ENCODE measurements around the gene HOXB4.

HOXB4 gene

DNA sequence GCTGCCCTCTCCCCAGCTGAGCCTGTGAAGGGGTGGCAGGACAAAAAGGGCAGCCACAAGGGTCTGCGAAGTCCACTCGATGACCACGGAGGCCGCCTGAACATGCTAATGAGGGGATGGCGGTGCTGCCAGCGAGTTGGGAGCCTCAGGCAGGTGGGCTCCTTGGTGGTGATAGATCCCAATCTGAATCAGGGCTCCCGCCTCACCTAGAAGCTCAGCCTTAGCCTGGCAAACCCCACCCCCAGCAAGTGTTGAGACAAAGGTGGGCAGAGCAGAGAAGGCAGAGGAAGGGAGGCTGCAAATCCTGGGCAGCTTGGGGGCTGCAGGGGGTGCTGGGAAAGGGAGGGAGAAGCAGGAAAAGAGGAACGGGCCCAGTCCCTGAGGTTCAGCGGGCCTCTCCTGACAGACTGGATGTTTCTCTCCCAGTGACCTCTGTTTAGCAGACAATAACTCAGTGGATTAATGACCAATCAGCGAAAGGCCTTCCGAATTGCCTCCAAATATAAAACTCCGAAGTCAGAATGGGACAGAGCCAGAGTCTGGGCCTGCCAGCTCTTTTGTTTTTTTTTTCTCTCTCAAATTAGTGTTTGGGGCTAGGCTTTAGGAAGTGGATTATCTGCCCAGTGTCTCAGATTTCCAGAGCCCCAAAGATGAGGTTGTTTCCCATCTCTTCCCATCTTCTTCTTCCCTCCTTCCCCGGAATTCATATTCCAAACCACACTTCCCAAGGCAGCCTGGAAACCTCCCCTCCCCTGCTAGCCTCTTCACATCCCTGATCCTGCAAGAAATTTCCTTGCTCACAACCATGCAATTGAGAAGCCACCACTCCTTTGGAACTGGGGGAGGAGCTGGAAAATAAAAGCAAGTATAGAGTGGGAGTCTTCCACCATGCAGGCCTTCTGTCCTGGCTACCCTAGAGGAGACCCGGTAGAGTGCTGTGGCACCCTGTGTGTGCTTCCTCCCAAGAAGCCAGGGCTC, 18.0 kb downstream of the HOXB4 start:
- Histone ChIP-seq H3K4me3 (ENCODE audit: low read depth, low read length) (no peak overlapping the region), H3K9me3 (no peaks in the 10 kb centered on the region), H3K36me3 (no peaks in the 10 kb centered on the region), H3K4me1 (no peaks in the 10 kb centered on the region), H3K27me3 (peaks cover 97% of the 10 kb centered on the region)
- TF ChIP-seq, protein P1, sequence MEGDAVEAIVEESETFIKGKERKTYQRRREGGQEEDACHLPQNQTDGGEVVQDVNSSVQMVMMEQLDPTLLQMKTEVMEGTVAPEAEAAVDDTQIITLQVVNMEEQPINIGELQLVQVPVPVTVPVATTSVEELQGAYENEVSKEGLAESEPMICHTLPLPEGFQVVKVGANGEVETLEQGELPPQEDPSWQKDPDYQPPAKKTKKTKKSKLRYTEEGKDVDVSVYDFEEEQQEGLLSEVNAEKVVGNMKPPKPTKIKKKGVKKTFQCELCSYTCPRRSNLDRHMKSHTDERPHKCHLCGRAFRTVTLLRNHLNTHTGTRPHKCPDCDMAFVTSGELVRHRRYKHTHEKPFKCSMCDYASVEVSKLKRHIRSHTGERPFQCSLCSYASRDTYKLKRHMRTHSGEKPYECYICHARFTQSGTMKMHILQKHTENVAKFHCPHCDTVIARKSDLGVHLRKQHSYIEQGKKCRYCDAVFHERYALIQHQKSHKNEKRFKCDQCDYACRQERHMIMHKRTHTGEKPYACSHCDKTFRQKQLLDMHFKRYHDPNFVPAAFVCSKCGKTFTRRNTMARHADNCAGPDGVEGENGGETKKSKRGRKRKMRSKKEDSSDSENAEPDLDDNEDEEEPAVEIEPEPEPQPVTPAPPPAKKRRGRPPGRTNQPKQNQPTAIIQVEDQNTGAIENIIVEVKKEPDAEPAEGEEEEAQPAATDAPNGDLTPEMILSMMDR (IDR thresholded peaks at IDR 0.05; ENCODE audit: low read depth, low read length): no peak
- no peak for DNase-seq

DNA sequence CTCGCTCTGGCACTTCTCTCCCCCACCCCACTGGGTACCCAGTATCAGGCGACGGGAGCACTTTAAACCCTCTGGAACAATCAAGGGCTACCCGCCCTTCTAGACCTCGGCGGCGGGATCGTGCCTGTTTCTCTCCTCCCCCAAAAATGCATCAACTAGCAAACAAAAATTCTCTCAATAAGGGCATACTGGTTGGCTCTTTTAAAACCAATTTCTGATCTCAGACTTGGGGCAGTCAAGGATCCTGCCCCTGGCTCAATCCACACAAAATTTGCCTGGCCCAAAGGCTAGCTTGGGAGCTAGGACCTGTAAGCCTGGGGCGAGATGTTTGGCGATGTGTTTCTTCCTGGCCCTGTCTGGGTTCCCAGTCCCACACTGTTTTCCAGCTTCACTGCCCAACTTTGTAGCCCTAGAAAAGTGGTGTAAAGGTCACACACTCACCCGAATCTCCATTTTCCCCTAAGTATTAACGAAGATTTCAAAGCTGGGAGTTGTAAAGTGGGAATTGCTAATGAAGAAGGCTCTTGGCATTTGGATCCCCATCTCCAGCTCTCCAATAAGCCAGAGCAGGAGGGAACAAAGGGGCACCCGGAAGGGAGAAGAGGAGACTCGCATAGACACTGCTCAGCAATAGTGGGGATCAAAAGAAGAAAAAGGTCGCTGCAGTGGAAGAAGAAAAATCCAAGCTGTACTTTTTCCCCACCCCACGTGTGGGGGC, 18.9 kb downstream of the HOXB4 start:
- Histone ChIP-seq H3K4me1 (no peaks in the 10 kb centered on the region), H3K36me3 (no peaks in the 10 kb centered on the region), H3K4me3 (ENCODE audit: low read depth, low read length) (no peak overlapping the region), H3K27me3 (peaks cover 97% of the 10 kb centered on the region), H3K9me3 (no peaks in the 10 kb centered on the region)
- DNase-seq: no peak
- TF ChIP-seq, protein P1 (IDR thresholded peaks at IDR 0.05; ENCODE audit: low read depth, low read length): no peak

DNA sequence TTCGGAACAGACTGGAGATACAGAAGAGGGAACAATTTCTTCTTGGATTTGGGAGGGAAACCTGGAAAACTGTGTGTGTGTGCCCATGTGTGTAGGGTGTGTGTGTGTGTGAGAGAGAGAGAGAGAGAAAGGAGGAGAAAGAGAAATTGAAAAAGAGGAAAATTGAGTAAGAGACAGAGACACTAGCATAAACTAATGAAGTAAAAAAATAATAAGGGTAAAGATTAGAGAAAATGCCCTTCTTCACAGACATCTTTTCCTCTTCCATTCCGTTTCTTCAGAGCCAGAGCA, 19.4 kb downstream of the HOXB4 start:
- H3K4me1 ChIP-seq: no peaks in the 10 kb centered on the region

DNA sequence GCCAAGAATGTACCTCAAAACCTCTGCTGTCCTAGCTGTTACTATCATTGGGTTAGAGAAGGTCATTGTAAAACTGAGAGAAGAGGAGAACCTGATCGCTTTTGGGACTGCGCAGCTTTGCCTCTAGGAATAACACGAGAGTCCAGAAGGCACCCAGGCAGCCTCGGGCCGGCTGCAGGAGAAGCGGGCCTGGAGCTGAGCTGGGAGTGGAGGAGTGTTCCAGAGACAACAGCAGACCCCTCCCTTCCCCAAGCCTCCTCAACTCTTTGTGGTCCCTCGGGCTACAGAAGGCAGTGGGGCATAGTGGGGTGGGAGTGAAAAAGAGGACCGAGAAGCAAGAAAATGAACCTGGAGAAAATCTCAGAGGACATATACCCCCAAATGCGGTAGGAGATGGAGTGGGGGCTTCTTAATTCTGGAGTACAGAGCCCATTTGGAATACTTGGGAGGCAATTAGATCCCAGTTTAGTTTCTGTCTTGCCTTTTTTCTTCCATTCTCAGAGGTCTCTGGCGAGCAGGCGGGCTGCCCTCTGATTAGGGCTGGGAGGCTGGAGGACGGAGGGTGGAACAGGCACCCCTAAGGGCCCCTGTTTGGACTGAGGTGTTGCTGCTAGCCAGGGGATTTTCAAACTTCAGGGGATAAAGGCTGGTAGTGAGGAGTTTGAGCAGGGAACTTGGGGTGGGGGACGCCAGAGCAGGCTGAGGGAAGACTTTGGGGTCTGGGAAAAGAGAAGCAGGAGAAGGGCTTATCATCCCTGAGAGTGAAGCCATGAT, 19.9 kb downstream of the HOXB4 start:
- peaks cover 98% of the 10 kb centered on the region for H3K27me3 ChIP-seq

More for the DNA sequence above, 19.4 kb downstream of the HOXB4 start:
- Histone ChIP-seq H3K27me3 (peaks cover 98% of the 10 kb centered on the region), H3K9me3 (no peaks in the 10 kb centered on the region), H3K36me3 (no peaks in the 10 kb centered on the region), H3K4me3 (ENCODE audit: low read depth, low read length) (no peak overlapping the region)
- TF ChIP-seq, protein P1 (IDR thresholded peaks at IDR 0.05; ENCODE audit: low read depth, low read length): no peak
- no peak for DNase-seq

DNA sequence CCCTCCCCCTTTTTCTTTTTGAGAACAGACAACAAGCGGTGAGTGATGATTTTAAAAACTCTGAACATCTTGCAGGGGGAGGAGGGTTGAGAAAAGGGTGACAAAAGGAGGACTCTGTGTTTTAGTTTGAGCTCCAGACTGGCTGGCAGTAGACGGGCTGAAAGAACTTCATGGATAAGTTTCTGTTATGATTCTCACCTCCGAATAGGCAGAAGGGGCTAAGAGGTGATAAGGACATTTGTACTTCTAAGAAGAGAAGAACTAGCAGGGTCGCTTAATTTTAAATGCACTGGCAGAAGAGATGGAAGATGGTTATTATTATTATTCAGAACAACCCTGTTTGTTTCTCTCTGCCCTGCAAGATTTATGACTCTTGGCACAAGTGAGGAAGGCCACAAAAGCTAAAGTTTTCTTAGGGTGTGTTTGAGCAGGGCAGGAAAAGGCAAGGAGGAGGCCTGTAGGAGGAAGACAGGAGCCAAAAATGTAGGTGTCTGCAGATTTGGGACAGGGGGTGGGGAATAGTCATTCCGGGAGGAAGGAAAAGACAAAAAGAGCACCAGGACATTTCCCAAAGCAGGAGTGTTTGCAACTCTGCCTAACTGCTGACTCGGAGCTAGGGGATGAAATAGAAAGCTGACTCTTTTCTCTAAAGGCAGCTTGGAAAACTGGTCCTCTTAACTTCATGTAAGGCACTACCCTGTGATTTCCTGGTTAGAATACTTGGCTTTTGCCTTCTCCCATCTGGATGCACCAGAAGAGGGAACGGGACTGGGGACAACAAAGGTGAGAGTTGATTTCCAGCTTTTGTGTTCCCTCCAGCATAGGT, 21.4 kb downstream of the HOXB4 start:
- Histone ChIP-seq H3K9me3 (no peaks in the 10 kb centered on the region), H3K36me3 (no peaks in the 10 kb centered on the region), H3K4me1 (no peaks in the 10 kb centered on the region), H3K27me3 (peaks cover 96% of the 10 kb centered on the region), H3K4me3 (ENCODE audit: low read depth, low read length) (no peak overlapping the region)
- DNase-seq: no peak
- TF ChIP-seq, protein P1 (IDR thresholded peaks at IDR 0.05; ENCODE audit: low read depth, low read length): no peak

More for the DNA sequence above, 19.9 kb downstream of the HOXB4 start:
- H3K4me1 ChIP-seq: no peaks in the 10 kb centered on the region
- TF ChIP-seq, protein P1 (IDR thresholded peaks at IDR 0.05; ENCODE audit: low read depth, low read length): no peak
- DNase-seq: no peak
- no peaks in the 10 kb centered on the region for H3K36me3 ChIP-seq
- no peak overlapping the region for H3K4me3 ChIP-seq (ENCODE audit: low read depth, low read length)
- H3K9me3 ChIP-seq: no peaks in the 10 kb centered on the region

All from BE2C (cell line).